ENCODE measurements around the gene SLC1A2.

SLC1A2 gene

GRCh38 chr11:35366798-35367197, 52.6 kb downstream of the SLC1A2 start:
- no peak for ATAC-seq
- TF ChIP-seq POU6F1 (CRISPR knock-in tag; IDR thresholded peaks at IDR 0.05; ENCODE audit: borderline replicate concordance, low read depth): no peak
- no peak for TF ChIP-seq ZFP30 (CRISPR knock-in tag; IDR thresholded peaks at IDR 0.05)
- TF ChIP-seq TCF4 (CRISPR knock-in tag; IDR thresholded peaks at IDR 0.05; ENCODE audit: borderline replicate concordance): no peak
- TF ChIP-seq ARNTL (CRISPR knock-in tag; IDR thresholded peaks at IDR 0.05; ENCODE audit: borderline replicate concordance, low read depth): no peak

GRCh38 chr11:35365961-35366360, 53.4 kb downstream of the SLC1A2 start:
- no peak for ATAC-seq
- TF ChIP-seq ARNTL (CRISPR knock-in tag; IDR thresholded peaks at IDR 0.05; ENCODE audit: borderline replicate concordance, low read depth): no peak
- no peak for TF ChIP-seq OSR1 (CRISPR knock-in tag; IDR thresholded peaks at IDR 0.05)
- TF ChIP-seq CSRNP3 (CRISPR knock-in tag; IDR thresholded peaks at IDR 0.05): no peak
- no peak for TF ChIP-seq ZNF8 (CRISPR knock-in tag; IDR thresholded peaks at IDR 0.05)
- TF ChIP-seq ZFP30 (CRISPR knock-in tag; IDR thresholded peaks at IDR 0.05): no peak
- TF ChIP-seq RARB (CRISPR knock-in tag; IDR thresholded peaks at IDR 0.05): no peak
- TF ChIP-seq TCF4 (CRISPR knock-in tag; IDR thresholded peaks at IDR 0.05; ENCODE audit: borderline replicate concordance): no peak
- no peak for TF ChIP-seq ISL1 (CRISPR knock-in tag; IDR thresholded peaks at IDR 0.05)

- ATAC-seq: no peak
- TF ChIP-seq ARNTL (CRISPR knock-in tag; IDR thresholded peaks at IDR 0.05; ENCODE audit: borderline replicate concordance, low read depth): no peak
- TF ChIP-seq ZFP3 (CRISPR knock-in tag; IDR thresholded peaks at IDR 0.05): peak; percentile 96
These were observed 54.0 kb downstream of the SLC1A2 start for GRCh38 chr11:35365395-35365794.

GRCh38 chr11:35363854-35364780, 55.2 kb downstream of the SLC1A2 start:
- ATAC-seq: peak; percentile 87
- no peak for TF ChIP-seq ZFP30 (CRISPR knock-in tag; IDR thresholded peaks at IDR 0.05)
- peak; percentile 31; the same call in 1 of the 2 replicates for TF ChIP-seq PATZ1 (CRISPR knock-in tag; IDR thresholded peaks at IDR 0.05; ENCODE audit: borderline replicate concordance)
- no peak for TF ChIP-seq TOX (CRISPR knock-in tag; IDR thresholded peaks at IDR 0.05; ENCODE audit: borderline replicate concordance)
- no peak for TF ChIP-seq TCF4 (CRISPR knock-in tag; IDR thresholded peaks at IDR 0.05; ENCODE audit: borderline replicate concordance)
- TF ChIP-seq ZNF70 (CRISPR knock-in tag; IDR thresholded peaks at IDR 0.05): no peak
- peak; percentile 51 for TF ChIP-seq ISL1 (CRISPR knock-in tag; IDR thresholded peaks at IDR 0.05)
- no peak for TF ChIP-seq ZNF8 (CRISPR knock-in tag; IDR thresholded peaks at IDR 0.05)

- ATAC-seq: no peak
- TF ChIP-seq CSDC2 (CRISPR knock-in tag; IDR thresholded peaks at IDR 0.05): no peak
These were observed 56.0 kb downstream of the SLC1A2 start for GRCh38 chr11:35363246-35363801.

GRCh38 chr11:35362521-35362980, 56.8 kb downstream of the SLC1A2 start:
- ATAC-seq: no peak
- TF ChIP-seq POU6F1 (CRISPR knock-in tag; IDR thresholded peaks at IDR 0.05; ENCODE audit: borderline replicate concordance, low read depth) (no peak), ZNF70 (CRISPR knock-in tag; IDR thresholded peaks at IDR 0.05) (no peak), ZFP3 (CRISPR knock-in tag; IDR thresholded peaks at IDR 0.05) (no peak), CSDC2 (CRISPR knock-in tag; IDR thresholded peaks at IDR 0.05) (no peak), OSR1 (CRISPR knock-in tag; IDR thresholded peaks at IDR 0.05) (no peak), PPARA (CRISPR knock-in tag; IDR thresholded peaks at IDR 0.05; ENCODE audit: borderline replicate concordance) (no peak), CSRNP3 (CRISPR knock-in tag; IDR thresholded peaks at IDR 0.05) (no peak), GLIS3 (CRISPR knock-in tag; IDR thresholded peaks at IDR 0.05) (no peak), ISL1 (CRISPR knock-in tag; IDR thresholded peaks at IDR 0.05) (no peak), TOX (CRISPR knock-in tag; IDR thresholded peaks at IDR 0.05; ENCODE audit: borderline replicate concordance) (no peak), PATZ1 (CRISPR knock-in tag; IDR thresholded peaks at IDR 0.05; ENCODE audit: borderline replicate concordance) (no peak)

Measured in SK-N-SH treated with all-trans-retinoic acid at 6 μM for 48 hours (cell line).